Measurements from ENCODE around the gene RAB17. TPM values are rescaled to one million over a fixed set of nuclear protein-coding genes. Genes with fewer than 3 reads are reported as not detected.
"Not testable (repeated sequence)": the region's sequence is repeated elsewhere in the genome, so short reads cannot be mapped to it uniquely, and the experiment has no call there.

RAB17 gene
- total RNA-seq, 2 experiments from 2014 or later: not detected

DNA sequence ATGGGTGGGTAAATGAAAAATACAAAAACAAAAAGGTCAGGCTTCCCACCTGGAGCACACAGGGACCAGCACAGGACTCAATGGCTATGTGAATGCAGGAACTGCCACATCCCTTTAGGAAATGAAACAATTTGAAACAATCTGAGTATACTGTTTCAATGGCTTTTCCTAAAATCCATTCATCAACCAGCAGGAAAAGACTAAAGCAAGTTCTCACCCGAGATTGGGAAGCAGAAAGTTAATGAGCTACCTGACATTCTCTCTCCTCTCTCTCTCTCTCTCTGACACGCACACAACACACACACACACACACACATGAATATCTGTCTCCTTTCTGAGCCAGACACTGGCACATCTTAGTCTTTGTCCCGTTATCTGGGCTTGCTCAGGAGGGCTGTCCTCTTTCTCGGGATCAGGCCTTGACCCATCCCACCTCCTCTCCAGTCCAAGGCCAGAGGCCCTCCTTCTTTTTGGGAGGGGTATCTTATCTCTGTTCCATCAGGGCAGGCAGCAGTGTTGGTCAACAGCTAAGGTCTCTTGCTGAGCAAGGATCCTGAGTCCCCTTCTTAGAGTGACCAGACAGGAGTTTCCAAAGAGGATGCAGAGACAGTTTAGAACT lies 25.2 kb upstream of the RAB17 start:
- H3K4me1 Mint-ChIP-seq: peaks cover 26% of the 10 kb centered on the region
- no peak overlapping the region for H3K4me3 Mint-ChIP-seq
- peaks cover 3% of the 10 kb centered on the region for H3K36me3 Mint-ChIP-seq
- ATAC-seq (ENCODE audit: low read depth) (no peak), DNase-seq (no peak)
- no peaks in the 10 kb centered on the region for H3K27me3 Mint-ChIP-seq
- POLR2A ChIA-PET: interaction anchor here (0.8 kb wide), 1 partner anchor 12 kb away, joined by 3 read pairs; no protein-coding TSS in a partner anchor
- H3K9me3 Mint-ChIP-seq: no peaks in the 10 kb centered on the region
- H3K27ac Mint-ChIP-seq: no peak overlapping the region

DNA sequence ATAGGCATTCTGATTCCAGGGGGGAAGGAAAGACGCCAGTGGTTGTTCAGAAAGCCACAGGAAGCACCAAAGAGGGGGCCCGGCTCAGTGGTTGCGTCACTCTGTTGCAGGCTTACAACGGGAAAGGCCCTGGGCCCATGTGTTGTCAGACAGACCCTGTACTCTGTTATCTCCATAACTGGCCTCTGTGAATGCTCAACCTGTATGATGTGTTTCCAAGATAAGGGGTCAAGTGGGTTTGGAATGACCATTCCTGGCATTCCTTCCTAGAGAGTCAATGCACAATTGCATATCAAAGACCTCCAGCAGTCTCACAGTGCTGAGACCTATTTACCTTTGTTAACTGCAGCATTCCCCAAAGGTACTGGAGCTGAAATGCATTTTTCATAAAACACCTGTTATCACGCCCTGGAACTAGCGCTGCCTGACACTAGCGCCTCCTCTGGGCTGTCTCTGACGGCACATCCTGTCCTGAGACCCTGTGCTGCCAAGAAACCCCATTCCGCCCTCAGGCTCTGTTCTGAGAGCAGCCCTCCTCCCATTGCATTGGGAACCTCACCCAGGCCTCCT lies 23.7 kb upstream of the RAB17 start:
- Mint-ChIP-seq H3K27me3 (peaks cover 2% of the 10 kb centered on the region), H3K9me3 (no peaks in the 10 kb centered on the region), H3K36me3 (peaks cover 3% of the 10 kb centered on the region), H3K4me3 (no peak overlapping the region), H3K27ac (no peak overlapping the region), H3K4me1 (peaks cover 26% of the 10 kb centered on the region)
- DNase-seq (no peak), ATAC-seq (ENCODE audit: low read depth) (no peak)
- POLR2A ChIA-PET: no interaction called here

DNA sequence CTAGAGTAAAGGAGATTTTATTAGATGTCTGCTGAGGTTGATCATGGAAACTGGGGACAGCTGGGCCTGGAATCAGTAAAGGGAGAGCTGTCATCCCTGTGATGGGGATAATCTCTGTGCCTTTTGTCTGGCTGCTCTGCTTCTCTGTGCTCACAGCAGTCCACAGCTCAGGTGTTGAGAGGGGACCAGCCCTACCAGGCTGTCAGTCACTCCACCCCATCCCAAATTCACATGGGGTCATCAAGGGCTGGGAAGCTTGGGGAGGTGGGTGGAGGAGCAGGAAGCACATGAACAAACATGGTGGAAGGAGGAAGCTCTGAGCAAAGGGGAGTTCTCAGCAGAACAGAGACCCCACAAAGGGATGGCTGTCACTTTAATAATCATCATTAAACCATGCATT lies 23.1 kb upstream of the RAB17 start:
- peak; percentile 25 for ATAC-seq (ENCODE audit: low read depth)
- no peak for DNase-seq
- Mint-ChIP-seq H3K9me3 (no peaks in the 10 kb centered on the region), H3K27ac (no peak overlapping the region), H3K4me1 (peaks cover 26% of the 10 kb centered on the region), H3K4me3 (no peak overlapping the region), H3K36me3 (peaks cover 3% of the 10 kb centered on the region), H3K27me3 (peaks cover 2% of the 10 kb centered on the region)
- POLR2A ChIA-PET: interaction anchor here (0.5 kb wide), 1 partner anchor 338 kb away, joined by 3 read pairs; no protein-coding TSS in a partner anchor

DNA sequence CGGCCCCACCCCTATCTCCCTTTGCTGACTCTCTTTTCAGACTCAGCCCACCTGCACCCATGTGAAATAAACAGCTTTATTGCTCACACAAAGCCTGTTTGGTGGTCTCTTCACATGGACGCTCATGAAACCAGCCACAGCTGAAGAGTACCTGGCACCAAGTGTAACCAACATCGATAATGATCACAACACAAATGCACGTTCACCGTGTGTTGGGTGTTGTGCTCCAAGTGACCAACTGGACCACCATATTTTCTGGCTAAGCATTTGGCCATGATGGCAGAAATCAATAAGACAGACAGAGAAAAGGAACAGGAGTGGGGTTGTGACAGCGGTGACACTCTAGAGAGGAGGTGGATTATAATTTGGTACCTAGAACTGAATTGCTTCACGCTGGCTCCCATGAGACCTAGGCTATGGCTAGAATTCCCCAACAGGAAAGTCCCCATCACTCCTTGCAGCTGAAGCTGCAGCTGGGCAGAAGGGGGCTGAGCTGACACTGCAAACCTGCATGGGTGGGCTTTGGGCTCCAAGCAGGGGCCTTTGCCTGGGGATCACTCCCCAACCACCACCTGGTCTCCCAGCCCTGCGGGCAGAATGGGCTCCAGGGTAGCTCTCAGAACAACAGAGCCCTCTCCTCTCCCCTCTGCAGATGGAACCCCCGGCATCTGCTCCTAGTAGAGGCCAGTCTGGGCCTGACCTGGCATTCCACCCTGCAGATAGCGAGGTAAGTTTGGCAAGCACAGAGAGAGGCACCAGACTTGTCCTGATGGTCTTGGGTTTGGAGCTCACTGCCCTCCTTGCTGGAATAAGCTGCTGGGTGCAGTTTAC lies 22.2 kb upstream of the RAB17 start:
- peaks cover 2% of the 10 kb centered on the region for H3K27me3 Mint-ChIP-seq

DNA sequence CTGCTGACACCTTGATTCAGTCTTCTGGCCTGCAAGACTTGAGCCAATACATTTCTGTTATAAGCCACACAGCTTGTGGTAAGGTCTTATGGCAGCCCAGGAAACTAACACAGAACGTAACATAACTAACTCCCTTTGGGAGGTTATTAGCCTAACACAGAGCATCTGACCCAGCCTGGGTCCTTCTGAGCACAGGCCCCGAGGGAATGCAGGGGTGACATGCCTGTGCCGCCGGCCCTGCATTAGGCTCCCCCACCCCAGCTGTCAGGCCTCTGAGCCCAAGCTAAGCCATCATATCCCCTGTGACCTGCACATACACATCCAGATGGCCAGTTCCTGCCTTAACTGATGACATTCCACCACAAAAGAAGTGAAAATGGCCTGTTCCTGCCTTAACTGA lies 16.0 kb upstream of the RAB17 start:
- H3K4me1 Mint-ChIP-seq: peaks cover 19% of the 10 kb centered on the region
- DNase-seq; H3K9me3 Mint-ChIP-seq; H3K27me3 Mint-ChIP-seq; H3K36me3 Mint-ChIP-seq; H3K27ac Mint-ChIP-seq; ATAC-seq (ENCODE audit: low read depth); H3K4me3 Mint-ChIP-seq; POLR2A ChIA-PET: not testable (repeated sequence)

More for the DNA sequence above, 22.2 kb upstream of the RAB17 start:
- peaks cover 3% of the 10 kb centered on the region for H3K36me3 Mint-ChIP-seq
- no peak overlapping the region for H3K4me3 Mint-ChIP-seq
- POLR2A ChIA-PET: interaction anchor here (0.5 to 1.0 kb wide), 2 partner anchors 79 to 339 kb away, joined by 3 read pairs; no protein-coding TSS in a partner anchor
- no peaks in the 10 kb centered on the region for H3K9me3 Mint-ChIP-seq
- no peak overlapping the region for H3K27ac Mint-ChIP-seq
- DNase-seq (no peak), ATAC-seq (ENCODE audit: low read depth) (no peak)
- H3K4me1 Mint-ChIP-seq: peaks cover 26% of the 10 kb centered on the region

DNA sequence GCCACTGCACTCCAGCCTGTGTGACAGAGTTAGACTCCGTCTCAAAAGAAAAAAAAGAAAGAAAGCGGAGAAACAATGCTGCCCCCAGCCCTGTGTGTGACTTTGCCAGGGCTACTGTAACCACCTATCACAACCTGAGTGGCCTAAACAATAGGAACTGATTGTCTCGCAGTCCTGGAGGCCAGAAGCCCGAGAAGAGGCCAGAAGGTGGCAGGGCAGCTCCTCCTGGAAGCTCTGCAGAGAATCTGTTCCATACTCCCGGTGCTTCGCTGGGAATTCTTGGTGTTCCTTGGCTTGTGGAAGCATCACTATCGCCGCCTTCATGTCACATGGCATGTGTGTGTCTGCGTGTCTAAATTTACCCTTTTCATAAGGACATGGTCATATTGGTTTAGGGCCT lies 14.4 kb upstream of the RAB17 start:
- peaks cover 19% of the 10 kb centered on the region for H3K4me1 Mint-ChIP-seq

DNA sequence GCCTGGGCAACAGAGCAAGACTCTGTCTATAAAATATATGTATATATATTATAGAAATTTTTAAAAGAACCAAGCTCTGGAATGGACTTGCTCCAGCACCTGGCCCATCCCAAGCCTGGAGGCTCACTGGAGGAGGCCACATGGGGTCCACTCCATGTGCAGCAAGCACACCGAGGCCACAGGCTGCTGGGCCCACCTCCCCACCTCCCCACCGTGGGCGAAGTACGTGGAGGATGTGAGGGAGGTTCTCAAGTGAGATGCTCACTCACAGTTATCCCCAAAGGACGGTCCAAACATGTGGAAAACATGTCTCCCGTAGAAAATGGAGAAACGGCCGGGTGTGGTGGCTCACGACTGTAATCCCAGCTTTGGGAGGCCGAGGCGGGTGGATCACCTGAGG lies 13.9 kb upstream of the RAB17 start:
- H3K4me3 Mint-ChIP-seq: no peak overlapping the region
- H3K9me3 Mint-ChIP-seq: no peaks in the 10 kb centered on the region
- ATAC-seq (ENCODE audit: low read depth): no peak
- H3K36me3 Mint-ChIP-seq: no peaks in the 10 kb centered on the region
- DNase-seq: no peak
- no peak overlapping the region for H3K27ac Mint-ChIP-seq
- POLR2A ChIA-PET: interaction anchor here (0.6 to 1.8 kb wide), 7 partner anchors 12 to 93 kb away, joined by 3 to 7 read pairs (median 4); partner anchors contain the start of gene RAB17
- peaks cover 6% of the 10 kb centered on the region for H3K27me3 Mint-ChIP-seq
- H3K4me1 Mint-ChIP-seq: peaks cover 19% of the 10 kb centered on the region

More for the DNA sequence above, 14.4 kb upstream of the RAB17 start:
- Mint-ChIP-seq H3K27me3 (peaks cover 5% of the 10 kb centered on the region), H3K27ac (peak overlapping the region; percentile 52), H3K4me3 (no peak overlapping the region), H3K9me3 (no peaks in the 10 kb centered on the region), H3K36me3 (no peaks in the 10 kb centered on the region)
- ATAC-seq (ENCODE audit: low read depth) (no peak), DNase-seq (no peak)
- POLR2A ChIA-PET: interaction anchor here (1.2 to 1.8 kb wide), 2 partner anchors 68 to 88 kb away, joined by 4 to 7 read pairs; no protein-coding TSS in a partner anchor

DNA sequence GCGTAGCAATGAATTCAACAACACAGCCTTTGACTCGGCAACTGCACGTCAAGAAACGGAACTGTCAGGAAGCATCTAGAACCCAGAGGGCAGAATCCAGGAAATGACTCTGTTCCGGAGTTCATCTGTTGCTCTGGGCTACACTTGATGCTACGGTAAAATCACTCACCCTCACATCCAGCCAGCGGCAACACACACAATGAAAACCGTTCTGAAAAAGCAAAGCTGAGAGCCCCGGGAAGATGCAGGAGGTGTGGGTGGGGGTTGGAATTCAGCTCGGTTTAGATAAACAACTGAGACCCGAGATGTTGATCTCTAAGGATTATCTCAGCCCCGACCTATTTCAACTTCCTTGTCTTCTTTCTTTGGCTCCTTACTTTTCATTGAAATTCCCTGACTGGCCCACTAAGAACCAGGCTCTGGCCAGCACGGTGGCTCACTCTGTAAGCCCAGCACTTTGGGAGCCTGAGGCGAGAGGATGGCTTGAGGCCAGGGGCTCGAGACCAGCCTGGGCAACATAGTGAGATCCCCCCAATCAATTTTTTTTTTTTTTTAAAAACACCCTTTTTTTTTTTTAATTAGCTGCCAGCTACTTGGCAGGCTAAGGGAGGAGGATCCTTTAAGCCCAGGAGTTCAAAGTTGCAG lies 13.3 kb upstream of the RAB17 start:
- ATAC-seq (ENCODE audit: low read depth): peak; percentile 97
- Mint-ChIP-seq H3K4me1 (peaks cover 19% of the 10 kb centered on the region), H3K27me3 (peaks cover 6% of the 10 kb centered on the region), H3K27ac (peak overlapping the region; percentile 89), H3K4me3 (peak overlapping the region; percentile 79), H3K9me3 (no peaks in the 10 kb centered on the region), H3K36me3 (no peaks in the 10 kb centered on the region)
- DNase-seq: no peak
- POLR2A ChIA-PET: interaction anchor here (0.6 to 1.8 kb wide), 7 partner anchors 12 to 93 kb away, joined by 3 to 7 read pairs (median 4); partner anchors contain the start of gene RAB17

DNA sequence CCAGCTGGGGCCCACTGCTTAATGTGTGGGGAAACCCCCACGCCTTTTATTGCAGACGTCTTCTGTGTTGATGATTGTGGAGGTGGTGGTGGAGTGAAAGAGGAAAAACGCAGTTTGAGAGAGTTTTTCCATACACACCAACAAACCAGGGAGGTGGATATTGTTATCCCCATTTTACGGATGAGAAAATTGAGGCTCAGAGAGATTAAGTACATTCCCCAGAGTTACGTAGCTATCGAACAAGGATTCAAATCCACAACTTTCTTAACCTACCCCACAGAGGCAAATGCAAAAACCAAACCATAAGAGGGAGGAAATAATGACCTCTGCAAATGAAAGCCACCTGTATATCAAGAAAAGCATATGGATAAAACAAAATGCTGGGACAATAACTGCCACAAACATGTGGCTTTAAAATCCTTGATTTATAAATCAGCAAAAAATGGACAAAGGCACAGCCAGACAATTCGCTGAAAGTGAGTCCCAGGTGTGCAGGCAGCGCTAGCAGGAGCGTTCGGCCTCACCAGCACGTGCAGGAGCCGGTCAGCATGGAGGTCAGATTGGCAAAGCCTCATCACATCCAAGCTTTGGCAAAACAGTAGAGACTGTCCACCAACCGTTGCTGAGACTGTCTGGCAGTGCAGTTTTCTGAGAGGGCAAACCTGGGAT lies 12.6 kb upstream of the RAB17 start:
- H3K9me3 Mint-ChIP-seq: no peaks in the 10 kb centered on the region
- DNase-seq (peak; percentile 44), ATAC-seq (ENCODE audit: low read depth) (no peak)
- POLR2A ChIA-PET: interaction anchor here (0.9 to 1.8 kb wide), 6 partner anchors 13 to 94 kb away, joined by 3 to 7 read pairs (median 4); partner anchors contain the start of gene RAB17
- peaks cover 6% of the 10 kb centered on the region for H3K27me3 Mint-ChIP-seq
- H3K27ac Mint-ChIP-seq: peak overlapping the region; percentile 89
- H3K36me3 Mint-ChIP-seq: no peaks in the 10 kb centered on the region
- H3K4me3 Mint-ChIP-seq: peak overlapping the region; percentile 79
- peaks cover 20% of the 10 kb centered on the region for H3K4me1 Mint-ChIP-seq

DNA sequence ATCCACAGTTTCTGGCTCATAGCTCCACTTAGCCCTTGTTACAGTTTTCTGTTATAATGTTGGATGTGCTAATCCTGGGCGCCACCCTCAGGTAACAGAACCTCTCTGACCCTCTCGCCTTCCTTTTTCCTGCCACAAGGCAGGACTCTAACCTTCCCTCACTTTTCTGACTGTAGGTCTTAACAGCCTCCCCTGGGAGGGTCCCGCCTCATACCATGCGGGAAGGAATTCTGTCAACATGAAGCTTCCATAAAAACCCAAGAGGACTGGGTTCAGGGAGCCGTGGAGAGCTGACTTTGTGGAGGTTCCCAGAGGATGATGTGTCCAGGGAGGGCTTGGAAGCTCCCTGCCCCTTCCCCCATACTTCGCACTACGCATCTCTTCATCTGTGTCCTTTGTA lies 11.9 kb upstream of the RAB17 start:
- peaks cover 6% of the 10 kb centered on the region for H3K27me3 Mint-ChIP-seq
- peaks cover 21% of the 10 kb centered on the region for H3K4me1 Mint-ChIP-seq
- ATAC-seq (ENCODE audit: low read depth) (no peak), DNase-seq (no peak)
- no peaks in the 10 kb centered on the region for H3K9me3 Mint-ChIP-seq
- H3K36me3 Mint-ChIP-seq: no peaks in the 10 kb centered on the region
- POLR2A ChIA-PET: interaction anchor here (0.9 kb wide), 1 partner anchor 70 kb away, joined by 3 read pairs; no protein-coding TSS in a partner anchor
- no peak overlapping the region for H3K4me3 Mint-ChIP-seq
- peak overlapping the region; percentile 89 for H3K27ac Mint-ChIP-seq

DNA sequence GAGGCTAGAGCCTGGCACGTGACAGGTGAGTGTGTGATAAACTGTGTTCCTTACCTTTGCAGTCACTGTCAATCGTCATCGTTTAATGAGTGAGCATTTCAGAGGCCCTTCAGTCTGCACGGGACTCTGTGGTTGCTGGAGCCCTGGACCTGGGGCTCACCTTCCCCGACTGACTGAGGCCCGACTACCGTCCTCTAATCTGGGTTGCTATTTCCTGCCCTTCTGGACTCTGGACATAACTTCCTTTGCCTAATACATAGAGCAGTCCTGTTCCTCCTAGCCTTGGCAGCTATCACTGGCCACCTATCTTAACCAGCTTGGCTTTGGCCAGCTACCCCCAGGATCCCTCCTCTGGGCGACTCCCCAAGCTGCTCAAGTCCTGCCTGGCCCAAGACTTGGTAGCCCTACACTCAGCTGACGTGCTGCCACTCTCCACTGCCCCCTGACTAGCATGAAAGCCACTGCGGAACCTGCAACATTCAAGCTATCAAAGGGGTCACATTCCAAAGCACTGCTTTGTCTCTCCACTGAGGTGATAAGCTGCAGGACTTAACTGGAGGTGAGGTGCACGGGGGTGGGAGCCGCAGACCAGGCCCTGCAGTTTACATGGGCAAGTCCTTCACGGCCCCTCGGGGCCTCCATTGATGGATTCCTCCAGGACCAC lies 11.1 kb upstream of the RAB17 start:
- POLR2A ChIA-PET: interaction anchor here (1.6 kb wide), 1 partner anchor 95 kb away, joined by 4 read pairs; no protein-coding TSS in a partner anchor
- Mint-ChIP-seq H3K27me3 (peaks cover 4% of the 10 kb centered on the region), H3K9me3 (no peaks in the 10 kb centered on the region), H3K4me1 (peaks cover 21% of the 10 kb centered on the region), H3K36me3 (no peaks in the 10 kb centered on the region), H3K27ac (peak overlapping the region; percentile 43), H3K4me3 (no peak overlapping the region)
- DNase-seq: no peak
- ATAC-seq (ENCODE audit: low read depth): no peak

DNA sequence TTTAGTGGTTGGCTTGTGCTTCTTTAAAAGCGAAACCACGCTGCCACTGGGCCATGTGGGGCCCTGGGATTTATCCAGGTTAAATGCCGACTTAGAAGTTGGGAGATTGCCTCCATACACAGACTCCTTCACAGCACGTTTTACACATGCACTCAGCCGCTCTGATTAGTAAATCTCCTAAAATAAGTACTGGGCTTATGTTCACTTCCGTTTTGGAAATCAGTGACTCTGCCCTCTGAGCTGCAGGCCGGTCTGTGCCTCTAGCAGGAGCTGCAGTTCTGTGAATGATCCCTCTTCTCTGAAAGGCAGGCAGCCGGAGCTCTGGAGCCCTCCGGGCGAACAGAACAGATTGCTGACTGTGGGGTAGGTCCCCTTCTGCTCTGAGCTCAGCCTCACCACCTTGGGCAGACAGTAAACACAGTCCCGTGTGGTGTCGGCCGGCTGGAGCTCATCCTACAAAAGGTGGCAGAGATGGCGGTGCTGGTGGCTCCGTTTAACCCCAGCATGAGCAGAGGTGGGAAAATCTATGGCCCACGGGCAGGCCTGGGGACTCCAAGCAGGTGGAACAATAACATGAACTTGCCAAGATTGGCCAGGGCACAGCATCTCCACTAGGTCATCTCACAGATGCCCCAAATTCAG lies 9.8 kb upstream of the RAB17 start:
- Mint-ChIP-seq H3K27me3 (peaks cover 4% of the 10 kb centered on the region), H3K9me3 (no peaks in the 10 kb centered on the region), H3K36me3 (no peaks in the 10 kb centered on the region), H3K4me1 (peaks cover 21% of the 10 kb centered on the region), H3K4me3 (no peak overlapping the region), H3K27ac (no peak overlapping the region)
- DNase-seq: no peak
- no peak for ATAC-seq (ENCODE audit: low read depth)
- POLR2A ChIA-PET: interaction anchor here (1.6 kb wide), 1 partner anchor 97 kb away, joined by 4 read pairs; no protein-coding TSS in a partner anchor
